Suppressor macrophage treated with lipopolysaccharide for 1 hour (primary cell): Measurements from ENCODE around the gene SRSF10.
A peak's percentile ranks its signal among the peaks of the same experiment; 100 is the strongest.
"Not testable (repeated sequence)": the region's sequence is repeated elsewhere in the genome, so short reads cannot be mapped to it uniquely, and the experiment has no call there.

Experiments used
- DNase-seq, 3 donors: peaks; one replicate each; pipeline ENCODE4 v3.0.0-alpha.2; 2020 to 2022

Gene SRSF10

DNA sequence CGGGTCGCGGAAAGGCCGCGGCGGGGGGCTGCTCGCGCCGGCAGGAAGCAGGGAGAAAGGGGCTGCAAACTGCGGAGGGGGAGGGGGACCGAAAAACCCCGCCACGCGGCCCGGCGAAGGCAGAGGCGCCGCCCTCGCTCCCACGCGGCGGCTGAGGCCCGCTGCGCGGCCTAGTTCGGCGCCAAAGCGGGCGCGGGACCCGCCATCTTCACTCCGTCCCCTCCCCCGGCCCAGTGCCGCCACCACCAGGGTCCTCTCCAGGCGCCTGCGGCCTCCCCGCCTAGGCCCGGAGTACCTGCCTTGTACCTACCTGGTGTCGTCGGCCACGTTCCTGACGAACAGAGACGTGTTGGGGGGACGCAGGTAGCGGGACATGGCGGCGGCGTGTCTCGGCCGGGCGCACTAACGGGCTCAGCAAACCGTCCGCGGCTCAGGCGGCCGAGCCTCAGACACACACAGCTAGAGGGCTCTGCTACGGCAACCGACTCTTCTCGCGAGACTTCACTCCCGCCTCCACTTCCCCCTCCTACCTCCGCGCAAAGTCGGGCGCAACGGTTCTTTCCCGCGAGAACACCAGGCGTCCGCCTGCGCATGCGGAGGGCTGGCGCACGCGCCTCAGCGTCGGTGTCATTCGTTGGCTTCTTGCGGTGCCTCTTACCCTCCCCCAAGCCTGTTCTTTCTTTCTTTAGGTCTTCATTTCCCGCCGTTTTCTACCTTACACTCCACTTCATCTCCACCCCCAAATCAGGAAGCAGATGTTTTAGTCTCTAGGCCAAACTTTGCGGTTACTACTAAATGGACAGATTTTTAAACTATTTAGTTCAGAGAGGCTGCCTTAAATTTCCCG lies at the start of gene SRSF10:
SRSF10 (minus strand) TSS at position 447 of the 847 bp plus-strand sequence; CDS start at position 375, 72 bp downstream.
- peak; percentile 99 to 100 (median 99) for DNase-seq

DNA sequence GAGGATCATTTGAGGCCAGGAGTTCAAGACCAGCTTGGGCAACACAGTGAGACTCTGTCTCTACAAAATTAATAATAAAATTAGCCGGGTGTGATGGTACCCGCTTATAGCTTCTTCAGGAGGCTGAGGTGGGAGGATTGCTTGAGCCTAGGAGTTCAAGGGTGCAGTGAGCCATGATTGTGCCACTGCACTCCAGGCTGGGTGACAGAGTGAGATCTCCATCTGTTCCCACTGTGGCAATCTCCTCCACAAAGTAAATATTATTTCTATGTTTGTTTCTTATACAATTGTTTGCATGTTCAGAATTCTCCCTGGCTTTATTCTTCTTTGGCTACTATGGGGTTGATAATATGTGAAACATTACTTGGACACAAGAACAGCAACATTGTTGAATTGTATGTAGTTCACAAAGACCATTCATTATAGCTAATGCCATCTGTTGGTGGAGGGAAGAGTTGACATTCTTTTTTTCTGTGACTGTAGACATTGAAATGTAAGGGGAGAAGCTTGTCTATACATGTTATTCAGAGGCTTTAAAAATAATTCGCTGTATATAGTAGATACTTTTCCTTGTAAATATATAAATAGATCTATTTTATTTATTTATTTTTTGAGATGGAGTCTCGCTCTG lies 47.8 kb upstream of the SRSF10 start:
- peak; percentile 28 to 48 (median 37) for DNase-seq

DNA sequence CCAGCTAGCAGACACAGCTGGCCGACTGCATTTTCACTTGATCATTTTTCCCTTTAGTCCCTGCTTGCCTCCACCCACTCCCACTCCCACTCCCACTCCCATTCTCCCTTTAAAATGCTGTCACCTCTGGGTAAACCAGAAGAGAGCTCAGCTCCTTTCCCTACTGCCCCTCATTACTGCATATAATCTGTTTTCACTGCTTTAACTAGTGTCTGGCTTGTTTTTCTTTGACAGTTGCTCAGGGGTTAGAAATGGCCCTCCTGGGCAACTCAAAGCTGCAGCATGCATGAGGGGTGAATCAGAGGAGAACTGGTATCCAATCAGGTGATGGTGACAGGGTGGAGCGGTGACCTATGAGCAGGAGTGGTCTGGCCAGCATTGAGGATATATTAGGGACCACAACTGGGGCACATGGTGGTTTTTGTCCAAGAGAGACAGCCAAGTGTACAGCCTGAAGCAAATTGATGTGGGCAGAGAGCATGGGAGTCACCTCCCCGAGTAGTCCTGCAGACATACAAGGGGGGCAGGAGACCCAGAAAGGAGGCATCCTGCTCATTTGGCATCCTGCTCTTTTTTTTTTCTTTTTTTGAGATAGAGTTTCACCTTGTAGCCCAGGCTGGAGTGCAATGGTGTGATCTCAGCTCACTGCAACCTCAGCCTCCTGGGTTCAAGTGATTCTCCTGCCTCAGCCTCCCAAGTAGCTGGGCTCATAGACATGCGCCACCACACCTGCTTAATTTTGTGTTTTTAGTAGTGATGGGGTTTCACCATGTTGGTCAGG lies 42.6 kb upstream of the SRSF10 start:
- DNase-seq, result peak in 1 of 3 donors; percentile 8

DNA sequence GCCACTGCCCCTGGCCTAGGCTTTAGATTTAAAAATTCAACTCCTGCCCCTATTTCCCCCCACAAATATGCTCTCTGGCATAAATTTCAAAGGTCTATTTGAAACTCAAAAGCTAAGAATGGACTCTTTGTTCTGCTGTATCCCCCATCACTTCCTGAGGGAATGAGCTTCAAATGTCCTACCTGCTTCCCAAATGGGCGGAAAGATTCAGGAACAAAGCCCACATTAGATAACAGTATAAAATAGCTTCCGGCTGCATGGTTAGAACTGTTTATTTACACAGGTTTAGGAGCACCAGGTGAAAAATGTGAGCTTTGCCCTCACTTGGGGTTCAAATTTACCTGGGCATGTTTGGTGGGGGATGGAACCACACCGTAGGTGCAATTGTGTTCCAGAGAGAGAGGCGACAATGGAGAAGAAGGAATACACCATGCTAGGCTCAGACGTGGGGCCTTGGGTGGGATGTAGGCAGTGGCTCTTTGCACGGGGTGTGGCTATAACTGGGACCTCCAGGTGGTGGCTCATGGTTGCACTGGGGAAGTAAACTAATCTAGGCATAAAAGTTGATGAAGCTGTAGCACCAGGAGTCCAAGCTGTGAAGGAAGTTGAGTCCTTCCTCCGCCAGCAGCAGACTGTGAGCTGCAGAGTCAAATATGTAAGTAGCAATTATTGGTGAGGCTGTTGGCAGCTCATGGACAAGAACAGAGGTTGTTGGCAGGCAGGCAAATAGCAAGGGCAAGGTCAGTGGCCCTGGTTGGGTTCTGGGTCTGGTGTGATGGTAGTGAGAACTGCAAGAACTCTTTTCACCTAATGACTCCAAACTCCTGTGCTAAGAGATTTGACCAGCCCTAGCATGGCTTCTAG lies 41.5 kb upstream of the SRSF10 start:
- no peak for DNase-seq

DNA sequence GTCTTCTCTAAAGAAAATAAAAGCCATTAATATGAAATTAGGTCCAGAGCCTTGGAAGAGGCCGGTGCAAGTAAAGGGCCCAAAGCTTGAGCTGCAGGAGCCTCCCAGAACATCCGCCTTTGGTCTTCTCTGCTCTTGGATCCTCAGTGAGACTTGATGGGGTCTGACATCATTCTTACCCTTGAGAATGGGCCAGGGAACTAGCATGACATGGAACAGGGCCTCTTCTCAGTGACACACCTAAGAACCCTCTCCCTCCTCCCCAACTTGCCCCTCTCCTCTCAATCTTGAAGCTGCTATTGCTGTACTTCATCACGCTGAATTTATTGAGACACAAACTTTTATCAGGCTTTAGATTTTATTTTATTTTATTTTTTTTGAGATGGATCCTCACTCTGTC lies 40.3 kb upstream of the SRSF10 start:
- no peak for DNase-seq

DNA sequence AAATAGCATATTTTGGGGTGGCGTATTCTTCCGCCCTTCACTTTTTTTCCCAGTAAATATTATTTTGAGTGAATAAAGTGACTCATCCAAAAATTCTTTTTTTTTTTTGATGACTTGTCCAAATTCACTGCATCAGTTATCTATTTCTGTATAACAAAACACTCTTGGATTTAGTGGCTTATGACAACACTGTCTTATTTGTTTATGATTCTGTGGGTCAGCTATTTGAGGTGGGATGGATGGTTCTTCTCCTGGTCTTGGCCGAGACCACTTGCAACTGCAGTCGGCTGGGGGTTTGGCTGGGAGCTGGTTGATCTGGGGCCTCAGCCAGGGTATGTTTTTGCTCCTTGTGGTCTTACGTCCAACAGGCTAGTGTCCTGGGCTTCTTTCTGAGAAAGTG lies 39.9 kb upstream of the SRSF10 start:
- no peak for DNase-seq

DNA sequence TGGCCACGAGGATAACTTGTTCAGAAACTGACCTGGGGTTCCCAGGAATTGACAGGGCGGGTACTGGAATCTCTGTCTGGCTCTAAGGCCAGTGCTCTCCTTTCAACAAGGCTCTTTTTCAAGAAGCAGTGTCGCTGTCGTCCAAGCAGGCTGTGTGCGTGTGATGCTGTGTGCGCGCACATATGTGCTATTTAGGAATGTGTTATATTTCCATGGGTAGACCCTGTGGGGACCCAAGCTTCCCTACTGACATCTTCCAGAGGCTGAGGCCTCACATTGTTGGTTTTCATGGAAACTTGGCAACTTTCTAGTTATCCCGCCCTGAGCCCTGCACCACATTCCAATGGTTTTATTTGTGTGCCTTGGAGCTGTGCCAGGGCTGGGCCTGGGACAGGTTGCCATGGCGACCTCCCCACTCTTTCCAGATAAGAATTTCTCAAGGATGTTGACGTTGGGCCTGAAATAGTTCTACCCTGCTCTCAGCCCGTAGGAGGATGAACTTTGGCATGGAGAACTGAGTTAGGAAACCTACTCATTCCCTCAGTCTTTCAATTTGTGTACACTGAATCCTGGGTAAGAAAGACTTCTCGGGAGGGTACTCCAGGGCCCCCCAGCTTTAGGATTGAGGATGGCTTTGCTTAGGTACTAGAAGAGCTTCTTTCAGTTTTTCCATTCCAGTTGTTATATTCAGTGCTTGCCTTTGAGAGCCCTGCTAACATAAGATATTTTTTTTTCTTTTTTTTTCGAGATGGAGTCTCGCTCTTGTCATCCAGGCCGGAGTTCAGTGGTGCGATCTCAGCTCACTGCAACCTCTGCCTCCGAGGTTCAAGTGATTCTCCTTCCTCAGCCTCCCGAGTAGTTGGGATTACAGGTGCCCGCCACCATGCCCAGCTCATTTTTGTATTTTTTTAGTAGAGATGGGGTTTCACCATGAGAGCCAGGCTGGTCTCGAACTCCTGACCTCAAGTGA lies 38.8 kb upstream of the SRSF10 start:
- peak; percentile 42 to 66 (median 44) for DNase-seq

DNA sequence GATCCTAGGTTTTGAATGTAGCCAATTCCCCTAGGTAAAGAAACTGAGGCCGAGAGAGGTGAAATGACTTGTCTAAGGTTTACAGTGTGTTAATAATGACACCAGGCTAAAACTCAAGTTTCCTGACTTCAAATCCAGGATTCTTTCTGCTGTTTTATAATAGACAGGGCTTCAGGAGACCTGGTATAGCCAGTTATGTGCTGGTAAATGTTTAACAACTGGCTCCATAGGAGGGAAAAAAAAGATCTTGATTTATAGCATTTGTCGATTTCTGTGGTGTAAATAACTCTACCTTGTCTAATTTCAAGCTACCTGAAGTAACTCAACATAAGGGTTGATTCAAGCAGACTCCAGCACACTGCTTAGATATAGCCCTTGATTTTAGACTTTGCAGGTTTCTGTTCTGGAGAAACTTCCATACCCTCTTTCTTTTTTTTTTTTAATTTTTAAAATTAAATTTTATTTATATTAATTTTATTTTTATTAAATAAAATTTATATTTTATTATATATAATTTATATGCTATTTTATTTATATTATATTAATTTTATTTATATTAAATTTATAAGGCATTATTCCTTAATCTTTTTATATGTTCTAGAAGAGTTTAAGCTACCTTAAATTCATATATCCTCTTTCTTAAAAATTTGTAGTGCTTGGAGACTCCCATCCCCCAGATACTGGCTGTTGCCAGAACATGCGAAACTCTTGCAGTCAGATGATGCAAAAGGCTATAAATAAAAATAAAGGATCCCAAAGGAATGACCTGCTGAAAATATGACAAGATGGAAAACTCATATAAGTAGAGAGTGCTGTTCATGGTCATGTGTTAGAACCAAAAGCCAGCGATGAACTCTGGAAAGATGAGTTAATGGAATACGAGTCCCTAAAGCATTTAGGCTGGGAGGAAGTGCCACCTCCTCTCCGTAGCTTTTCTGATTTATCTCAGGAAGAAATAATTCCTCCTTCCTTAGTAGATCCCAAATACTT lies 35.4 kb upstream of the SRSF10 start:
- peak in 1 of 3 donors; percentile 1 for DNase-seq

DNA sequence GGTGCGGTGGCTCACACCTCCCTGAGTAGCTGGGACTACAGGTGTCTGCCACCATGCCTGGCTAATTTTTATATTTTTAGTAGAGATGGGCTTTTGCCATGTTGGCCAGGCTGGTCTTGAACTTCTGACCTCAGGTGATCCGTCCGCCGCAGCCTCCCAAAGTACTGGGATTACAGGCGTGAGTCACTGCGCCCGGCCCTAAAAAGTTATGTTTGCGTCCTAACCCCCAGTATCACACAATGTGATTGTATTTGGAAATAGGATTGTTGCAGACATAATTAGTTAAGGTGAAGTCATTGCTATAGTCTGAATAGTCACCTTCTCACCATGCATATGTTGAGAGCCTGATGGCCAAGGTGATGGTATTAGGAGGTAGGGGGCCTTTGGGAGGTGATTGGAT lies 32.8 kb upstream of the SRSF10 start:
- not testable (repeated sequence) for DNase-seq

DNA sequence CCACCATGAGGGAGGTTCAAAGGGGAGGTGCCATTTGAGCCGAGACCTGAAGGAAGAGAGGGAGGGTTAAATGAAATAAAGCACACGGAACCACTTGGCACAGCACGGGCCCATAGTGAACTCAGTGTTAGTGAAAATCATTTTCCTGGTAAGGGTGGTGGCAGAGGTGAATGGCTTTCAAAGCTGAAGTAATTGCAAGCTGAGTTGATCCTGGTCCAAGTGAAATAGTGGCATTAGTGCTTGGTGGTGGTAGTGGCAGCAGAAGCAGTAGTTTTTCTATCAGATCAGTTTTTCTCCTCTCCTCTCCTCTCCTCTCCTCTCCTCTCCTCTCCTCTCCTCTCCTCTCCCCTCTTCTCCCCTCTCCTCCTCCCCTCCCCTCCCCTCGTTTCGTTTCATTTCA lies 30.5 kb upstream of the SRSF10 start:
- DNase-seq, result no peak

DNA sequence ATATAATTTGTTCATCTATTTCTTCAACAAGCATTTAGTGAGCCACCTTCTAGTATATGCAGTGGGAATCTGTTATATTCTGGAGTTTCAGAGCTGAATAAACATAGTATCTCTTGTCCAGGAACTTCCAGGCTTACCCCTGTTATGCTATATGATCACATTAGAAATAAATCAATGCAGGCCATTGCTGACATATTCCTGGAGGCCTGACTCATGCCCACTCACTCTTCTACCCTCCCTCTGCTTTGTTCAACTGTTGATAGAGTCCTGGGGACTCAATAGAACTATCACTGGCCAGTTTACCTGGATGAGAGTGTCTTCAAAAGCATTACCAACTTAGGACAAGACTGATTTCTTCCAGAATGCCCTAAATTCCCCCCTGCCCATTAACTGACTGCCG lies 29.3 kb upstream of the SRSF10 start:
- no peak for DNase-seq

DNA sequence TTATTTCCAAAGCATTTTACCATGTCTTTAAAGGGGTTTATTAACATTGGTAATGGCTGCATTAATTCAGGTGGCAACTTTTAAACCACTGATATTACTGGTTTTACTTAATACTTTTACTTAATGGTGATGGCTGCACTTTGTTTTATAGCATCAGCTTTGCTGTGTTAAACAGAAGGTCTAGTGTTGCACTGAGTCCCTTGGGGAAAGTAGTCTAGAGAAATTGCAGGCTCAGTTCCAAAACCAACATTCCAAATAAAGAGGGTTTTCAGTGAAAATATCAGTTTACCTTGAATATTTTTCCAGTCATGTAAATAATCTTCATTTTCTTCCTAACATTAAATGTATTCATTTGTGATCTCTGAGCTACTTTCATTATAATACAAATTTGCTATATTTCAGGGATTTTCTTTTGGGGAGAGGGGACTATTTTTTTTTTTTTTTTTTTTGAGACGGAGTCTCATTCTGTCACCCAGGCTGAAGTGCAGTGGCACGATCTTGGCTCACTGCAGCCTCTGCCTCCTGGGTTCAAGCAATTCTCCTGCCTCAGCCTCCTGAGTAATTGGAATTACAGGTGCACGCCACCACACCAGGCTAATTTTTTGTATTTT lies 28.6 kb upstream of the SRSF10 start:
- not testable (repeated sequence) for DNase-seq

DNA sequence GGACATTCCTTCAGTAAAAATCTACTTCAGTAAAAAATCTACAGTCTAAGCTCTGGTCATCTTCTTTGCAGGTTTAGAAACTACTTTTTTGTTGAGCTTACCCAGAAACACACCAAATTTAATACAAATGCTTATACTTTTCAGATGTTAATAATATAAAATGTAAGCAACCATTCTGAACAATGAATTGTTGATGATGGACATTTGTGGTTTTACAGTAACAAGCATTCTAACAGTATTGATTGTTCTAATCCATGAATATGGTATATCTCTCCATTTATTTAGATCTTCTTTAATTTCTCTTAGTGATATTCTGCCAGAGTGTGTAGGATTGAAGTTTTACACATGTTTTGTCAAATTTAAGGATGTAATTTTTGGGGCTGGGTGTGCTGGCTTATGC lies 27.0 kb upstream of the SRSF10 start:
- no peak for DNase-seq

DNA sequence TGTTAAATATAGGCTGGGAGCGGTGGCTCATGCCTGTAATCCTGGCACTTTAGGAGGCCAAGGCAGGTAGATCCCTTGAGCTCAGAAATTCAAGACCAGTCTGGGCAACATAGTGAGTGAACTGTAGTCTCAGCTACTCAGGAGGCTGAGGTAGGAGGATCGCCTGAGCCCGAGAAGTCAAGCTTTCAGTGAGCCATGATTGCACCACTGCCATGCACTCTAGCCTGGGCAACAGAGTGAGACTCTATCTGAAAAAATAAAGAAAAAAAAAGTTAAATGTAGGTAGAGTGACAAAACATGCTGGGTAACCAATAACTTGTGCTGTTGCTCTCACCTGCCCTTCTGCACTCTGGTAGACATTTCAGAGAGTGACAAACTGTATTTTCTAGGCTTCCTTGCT lies 25.0 kb upstream of the SRSF10 start:
- no peak for DNase-seq

DNA sequence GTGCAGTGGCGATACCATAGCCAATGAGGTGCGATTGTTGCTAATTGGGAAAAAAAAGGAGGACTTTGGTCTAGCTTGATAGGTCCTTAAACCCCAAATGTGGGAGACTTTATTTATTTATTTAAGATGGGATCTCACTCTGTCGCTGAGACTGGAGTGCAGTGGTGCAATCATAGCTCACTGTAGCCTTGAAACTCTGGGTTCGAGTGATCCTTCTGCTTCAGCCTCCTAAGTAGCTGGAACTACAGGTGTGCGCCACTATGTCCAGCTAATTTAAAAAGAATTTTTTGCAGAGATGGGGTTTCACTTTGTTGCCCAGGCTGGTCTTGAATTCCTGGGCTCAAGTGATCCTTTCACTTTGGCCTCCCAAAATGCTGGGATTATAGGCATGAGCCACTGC lies 24.0 kb upstream of the SRSF10 start:
- no peak for DNase-seq

DNA sequence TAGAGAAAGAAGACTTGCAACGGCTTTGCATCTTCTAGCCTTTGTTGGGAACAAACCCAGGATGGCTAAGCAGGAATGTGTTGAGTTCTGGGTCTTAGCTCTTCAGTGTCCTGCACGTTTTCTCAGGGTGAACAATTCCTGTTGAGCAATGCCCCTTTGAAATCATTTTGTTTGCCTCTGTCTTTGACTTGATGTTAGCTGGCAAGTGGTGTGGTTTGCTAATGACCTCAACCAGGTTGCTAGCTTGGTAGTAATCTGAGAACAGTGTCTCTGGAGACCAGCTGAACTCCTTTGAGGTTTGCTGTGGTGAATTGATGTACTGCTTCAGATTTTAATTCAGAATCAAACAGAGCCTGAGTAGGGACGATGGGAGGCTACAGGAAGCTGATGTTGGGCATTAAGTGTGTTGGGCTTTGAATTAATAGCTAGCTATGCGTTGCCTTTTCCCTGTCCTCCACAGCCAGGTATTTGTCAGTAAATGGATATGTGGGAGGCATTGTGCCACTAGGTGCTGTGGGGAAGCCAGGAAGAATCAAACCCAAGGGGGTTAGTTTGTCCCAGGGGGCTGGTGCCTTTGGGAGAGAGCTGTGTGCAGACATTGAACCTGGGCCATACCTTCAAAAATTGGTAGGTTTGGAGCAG lies 23.3 kb upstream of the SRSF10 start:
- no peak for DNase-seq

DNA sequence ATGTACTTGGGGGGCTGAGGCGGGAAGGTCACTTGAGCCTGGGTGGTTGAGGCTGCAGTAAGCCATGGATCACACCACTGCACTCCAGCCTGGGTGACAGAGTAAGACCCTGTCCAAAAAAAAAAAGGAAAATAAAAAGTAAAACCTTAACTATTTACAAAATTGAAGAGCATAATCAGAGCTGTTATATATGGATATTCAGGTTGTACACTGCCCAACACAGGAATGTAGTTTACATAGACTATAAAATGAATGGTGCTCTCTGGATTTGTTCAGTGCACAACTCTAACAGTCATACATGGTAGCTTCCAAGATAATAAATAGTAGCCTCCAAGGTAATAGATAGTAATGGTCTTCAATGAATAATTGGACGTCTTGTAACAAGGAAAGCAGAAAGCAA lies 22.6 kb upstream of the SRSF10 start:
- DNase-seq, result no peak

DNA sequence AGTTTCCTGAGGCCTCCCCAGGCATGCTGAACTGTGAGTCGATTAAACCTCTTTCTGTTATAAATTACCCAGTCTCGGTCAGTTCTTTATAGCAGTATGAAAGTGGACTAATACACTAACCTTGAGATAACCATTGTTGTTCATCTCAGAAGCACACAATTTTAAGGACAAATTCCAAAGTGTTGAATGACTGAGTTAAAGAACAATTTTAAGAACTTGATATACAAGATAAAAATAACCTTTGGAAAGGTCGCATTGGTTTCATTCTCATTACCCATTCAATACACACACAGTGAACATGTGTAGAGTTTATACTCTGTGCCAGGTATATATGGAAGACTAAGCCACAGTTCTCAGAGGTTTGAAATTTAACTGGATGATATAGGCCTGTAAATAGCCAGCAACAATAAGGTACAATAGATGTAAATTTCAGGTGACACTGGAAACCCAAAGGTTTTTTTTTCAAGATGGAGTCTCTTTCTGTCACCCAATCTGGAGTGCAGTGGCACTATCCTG lies 19.1 kb upstream of the SRSF10 start:
- no peak for DNase-seq

DNA sequence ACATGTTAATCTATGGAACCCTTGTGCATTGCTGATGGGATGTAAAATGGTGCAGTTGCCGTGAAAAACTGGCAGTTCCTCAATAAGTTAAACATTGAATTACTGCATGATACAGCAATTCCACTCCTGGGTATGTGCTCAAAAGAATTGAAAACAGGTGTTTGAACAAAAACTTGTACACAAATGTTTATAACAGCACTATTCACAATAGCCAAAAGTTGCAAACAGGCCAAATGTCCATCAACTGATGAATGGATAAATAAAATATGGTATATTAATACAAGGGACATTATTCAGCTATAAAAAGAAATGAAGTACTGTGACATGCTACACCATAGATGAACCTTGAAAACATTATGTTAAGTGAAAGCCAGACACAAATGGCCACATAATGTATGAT lies 17.7 kb upstream of the SRSF10 start:
- DNase-seq, result peak in 1 of 3 donors; percentile 11
